Prostate gland (tissue), 2 donors: ENCODE results near the gene SSH2. TPM values are rescaled to one million over a fixed set of nuclear protein-coding genes. Genes with fewer than 3 reads are reported as not detected.
A peak's percentile ranks its signal among the peaks of the same experiment; 100 is the strongest.

Experiments
- DNase-seq: peaks from one replicate; pipeline ENCODE4 v3.0.0-alpha.2; 2019; ENCODE audit warnings: low spot score
- H3K27ac ChIP-seq, 2 donors: fragments of 200-600 bp; sonication (generic); 2 replicates each; pipeline ENCODE4 v1.5.1; 2017 to 2019
- H3K27me3 ChIP-seq: fragments of 200-600 bp; sonication (generic); replicated peaks from 2 replicates; pipeline ENCODE4 v1.5.1; 2019; ENCODE audit not compliant: insufficient read depth
- H3K36me3 ChIP-seq, 2 donors: fragments of 200-600 bp; sonication (generic); 1 replicate in 1 of 2; 2 replicates in 1 of 2; pipeline versions ENCODE4 v1.5.1 to v1.8.1; 2017 to 2019
- H3K4me1 ChIP-seq: fragments of 200-600 bp; sonication (generic); replicated peaks from 2 replicates; pipeline ENCODE4 v1.5.1; 2019
- H3K4me3 ChIP-seq, 2 donors: fragments of 200-600 bp; sonication (generic); 2 replicates each; pipeline ENCODE4 v1.5.1; 2017 to 2019
- H3K9me3 ChIP-seq: fragments of 200-600 bp; sonication (generic); 2 replicates; pipeline ENCODE4 v1.5.1; 2017
- CTCF ChIP-seq, 4 experiments: fragments of 200-600 bp in 2 of 4; fragments of 450-650 bp in 2 of 4; sonication (generic) in 2 of 4; IDR thresholded peaks; 1 replicate in 3 of 4; 2 replicates in 1 of 4; pipeline ENCODE4 v1.5.1; 2016 to 2019; ENCODE audit warnings: antibody characterized with exemption in 4 of 4, mild to moderate bottlenecking in 2 of 4, moderate library complexity in 2 of 4
- POLR2A ChIP-seq: fragments of 450-650 bp; IDR thresholded peaks from one replicate; pipeline ENCODE4 v1.6.1; 2016; ENCODE audit warnings: antibody characterized with exemption, mild to moderate bottlenecking
- POLR2AphosphoS5 ChIP-seq: sonication (generic); formaldehyde crosslinking; IDR thresholded peaks from one replicate; pipeline ENCODE4 v1.6.1; 2017; ENCODE audit warnings: antibody characterized with exemption
- WGBS: methylation state at CpG from one replicate; pipeline ENCODE4 v1.1.5; 2018; 5-methylcytosine and 5-hydroxymethylcytosine counted together
- intact Hi-C: fragments of 100-400 bp; cut with DNase I; formaldehyde crosslinking; loops from one replicate; pipeline ENCODE4 v1.14.2; 2022
- total RNA-seq, 2 donors: library from RNA; depleted of rRNA; stranded (reverse); fragments of >200 nt; gene quantifications; one replicate each; pipeline ENCODE4 v1.1.0, GENCODE V29; 2016

The SSH2 gene
- total RNA-seq, 2 donors from 2014 or later = 10.1 to 27.5 TPM

DNA sequence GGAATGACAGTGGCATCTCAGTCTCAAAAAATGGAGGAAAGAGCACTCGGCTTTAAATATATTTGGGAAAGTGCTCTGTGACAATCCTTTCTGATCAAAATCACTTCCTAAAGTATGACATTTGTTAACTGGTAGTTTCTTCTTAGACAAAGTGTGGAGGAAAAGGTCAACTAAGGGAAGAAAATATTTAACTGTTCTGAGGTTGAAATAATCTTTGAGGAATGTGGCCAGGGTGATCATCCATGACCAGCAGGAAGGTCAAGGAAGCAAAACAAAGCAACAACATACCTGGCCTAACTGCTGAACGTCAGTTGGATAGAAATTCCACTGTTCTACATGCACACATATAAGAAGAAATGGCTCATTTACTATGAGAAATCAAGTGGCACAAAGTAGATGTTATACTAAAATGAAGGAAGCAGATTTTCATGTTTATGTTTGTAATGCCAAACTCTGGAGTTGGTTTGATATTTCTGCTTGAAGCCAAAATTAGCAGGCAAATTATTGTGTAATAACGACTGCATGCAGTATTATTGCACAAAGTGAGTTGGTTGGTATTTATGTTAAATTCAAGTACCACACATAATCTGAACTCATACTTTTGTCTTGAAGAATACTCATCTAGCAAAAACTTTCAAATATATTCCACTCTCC, 220.0 kb downstream of the SSH2 start:
- no peak overlapping the region for H3K27ac ChIP-seq
- 60% methylated on average over 3 of the region's 3 CpGs for WGBS

DNA sequence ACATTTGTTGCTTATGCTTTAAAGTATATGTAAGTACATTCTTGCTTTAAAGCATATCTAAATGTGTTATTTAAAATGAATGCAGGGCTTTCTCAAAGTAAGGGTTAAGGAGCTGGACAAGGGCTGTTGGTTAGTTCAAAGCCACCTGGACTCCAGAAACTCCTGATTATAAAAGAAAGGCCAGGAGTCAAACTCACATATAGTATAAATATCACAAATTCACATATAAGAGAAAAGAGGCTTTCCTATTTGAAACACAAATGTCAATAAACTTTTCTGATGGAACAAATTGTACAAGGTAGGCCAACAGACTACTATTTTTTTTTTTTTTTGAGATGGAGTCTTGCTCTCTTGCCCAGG, 222.8 kb downstream of the SSH2 start:
- H3K9me3 ChIP-seq = no peaks in the 10 kb centered on the region
- peak overlapping the region in 1 of 2 donors; percentile 35 for H3K27ac ChIP-seq
- H3K36me3 ChIP-seq = no peaks in the 10 kb centered on the region
- TF ChIP-seq POLR2A (no peak), CTCF (IDR thresholded peaks at IDR 0.05) (no peak), POLR2AphosphoS5 (no peak)
- no peak for DNase-seq
- no peak overlapping the region for H3K4me3 ChIP-seq
- intact Hi-C loops = no loop called here
- H3K4me1 ChIP-seq = no peaks in the 10 kb centered on the region
- no peaks in the 10 kb centered on the region for H3K27me3 ChIP-seq

More for the DNA sequence above, 220.0 kb downstream of the SSH2 start:
- intact Hi-C loops = no loop called here
- Histone ChIP-seq H3K36me3 (no peaks in the 10 kb centered on the region), H3K27me3 (no peaks in the 10 kb centered on the region), H3K4me3 (no peak overlapping the region), H3K4me1 (no peaks in the 10 kb centered on the region), H3K9me3 (no peaks in the 10 kb centered on the region)
- DNase-seq = no peak
- TF ChIP-seq POLR2AphosphoS5 (no peak), POLR2A (no peak), CTCF (IDR thresholded peaks at IDR 0.05) (no peak)

DNA sequence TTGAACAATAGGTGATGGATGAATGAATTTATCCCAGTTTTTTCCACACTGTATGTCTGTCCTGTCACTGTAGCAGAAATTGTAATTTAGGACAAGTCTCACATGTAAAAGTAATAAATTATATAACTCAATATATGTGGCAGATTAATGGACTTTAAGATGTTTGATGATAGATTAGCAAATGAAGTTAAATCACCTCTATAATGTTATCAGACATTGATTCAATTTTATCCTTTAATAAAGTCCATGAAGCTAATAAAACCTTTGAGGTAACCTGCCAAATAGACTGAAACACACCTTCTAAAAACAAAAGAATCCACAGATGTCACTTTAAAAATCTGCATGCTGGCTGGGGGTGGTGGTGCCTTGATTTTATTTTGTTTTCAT, 224.0 kb downstream of the SSH2 start:
- DNase-seq = no peak
- Histone ChIP-seq H3K27me3 (no peaks in the 10 kb centered on the region), H3K4me3 (no peak overlapping the region), H3K36me3 (no peaks in the 10 kb centered on the region), H3K4me1 (no peaks in the 10 kb centered on the region), H3K27ac (no peak overlapping the region), H3K9me3 (no peaks in the 10 kb centered on the region)
- TF ChIP-seq POLR2AphosphoS5 (no peak), POLR2A (no peak), CTCF (IDR thresholded peaks at IDR 0.05) (no peak)
- intact Hi-C loops = no loop called here

DNA sequence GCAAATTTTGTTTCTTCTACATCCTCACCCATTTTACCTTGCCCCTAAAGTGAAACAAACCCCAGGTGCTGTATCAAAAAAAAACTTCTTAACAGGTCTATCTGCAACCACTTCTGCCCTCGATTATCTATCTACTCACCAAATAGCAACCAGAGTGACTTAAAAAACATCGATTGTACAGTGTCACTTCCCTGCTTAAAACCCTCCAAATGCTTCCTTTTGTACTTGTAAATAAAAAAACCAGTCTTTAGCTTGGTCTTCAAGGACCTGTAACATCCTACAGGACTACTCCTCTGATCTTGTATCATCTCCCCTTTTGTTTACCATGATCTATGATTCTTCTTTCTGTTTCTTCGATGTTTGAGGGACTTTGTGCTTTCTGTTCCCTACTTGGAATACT, 224.6 kb downstream of the SSH2 start:
- no peak overlapping the region for H3K27ac ChIP-seq
- H3K4me1 ChIP-seq = no peaks in the 10 kb centered on the region
- H3K36me3 ChIP-seq = no peaks in the 10 kb centered on the region
- no peak for DNase-seq
- intact Hi-C loops = no loop called here
- no peak overlapping the region for H3K4me3 ChIP-seq
- H3K9me3 ChIP-seq = no peaks in the 10 kb centered on the region
- WGBS = 92% methylated on average over 3 of the region's 3 CpGs
- no peaks in the 10 kb centered on the region for H3K27me3 ChIP-seq
- no peak for TF ChIP-seq POLR2AphosphoS5
- no peak for TF ChIP-seq CTCF (IDR thresholded peaks at IDR 0.05)
- no peak for TF ChIP-seq POLR2A

DNA sequence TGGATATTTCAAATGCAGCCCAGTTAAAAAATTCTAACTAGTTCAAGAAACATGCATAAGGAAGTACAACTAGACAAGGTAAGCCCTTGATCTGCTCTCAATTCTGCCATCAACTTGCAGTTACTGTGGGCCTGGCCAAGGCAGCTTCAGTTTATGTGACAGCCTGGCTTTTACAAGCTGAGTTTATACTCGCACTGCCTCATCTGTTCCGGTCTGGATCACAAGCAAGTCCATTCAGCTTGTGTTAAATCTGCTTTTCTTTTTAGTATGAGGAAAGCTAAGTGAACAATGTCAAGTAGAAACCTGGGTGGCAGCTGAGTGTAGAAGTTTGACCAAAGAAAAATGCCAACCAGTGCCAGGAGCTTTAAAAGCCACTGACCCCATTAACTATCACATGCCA, 230.7 kb downstream of the SSH2 start:
- TF ChIP-seq POLR2A = no peak
- peak; percentile 81 for TF ChIP-seq POLR2AphosphoS5
- no peak for TF ChIP-seq CTCF (IDR thresholded peaks at IDR 0.05)
- no peaks in the 10 kb centered on the region for H3K36me3 ChIP-seq
- H3K27ac ChIP-seq = peak overlapping the region; percentile 13 to 18
- H3K4me1 ChIP-seq = peaks cover 11% of the 10 kb centered on the region
- no peak overlapping the region for H3K4me3 ChIP-seq
- DNase-seq = peak; percentile 79
- intact Hi-C loops = no loop called here
- no peaks in the 10 kb centered on the region for H3K27me3 ChIP-seq
- no peaks in the 10 kb centered on the region for H3K9me3 ChIP-seq
- WGBS = 27% methylated on average over 2 of the region's 2 CpGs
